Thoracic aorta (tissue), 2 donors: ENCODE measurements around the gene ENO2. TPM values are rescaled to one million over a fixed set of nuclear protein-coding genes. Genes with fewer than 3 reads are reported as not detected.
"Not testable (repeated sequence)": the region's sequence is repeated elsewhere in the genome, so short reads cannot be mapped to it uniquely, and the experiment has no call there.

ENCODE experiments used
- ATAC-seq: fragments of 150-250 bp; one replicate; pipeline ENCODE4 v1.8.0; 2017; ENCODE audit warnings: low read depth; ENCODE audit not compliant: insufficient number of reproducible peaks, low FRiP score
- DNase-seq: peaks from one replicate; pipeline ENCODE4 v3.0.0-alpha.2; 2020; ENCODE audit warnings: low spot score
- H3K27ac ChIP-seq, 2 donors: fragments of 200-600 bp; sonication (generic); 1 replicate in 1 of 2; 2 replicates in 1 of 2; pipeline ENCODE4 v1.5.1; 2016; ENCODE audit warnings: mild to moderate bottlenecking in 2 of 2, moderate library complexity in 2 of 2
- H3K27me3 ChIP-seq: fragments of 200-600 bp; sonication (generic); replicated peaks from 2 replicates; pipeline ENCODE4 v1.6.0; 2016; ENCODE audit warnings: mild to moderate bottlenecking; ENCODE audit not compliant: insufficient read depth
- H3K36me3 ChIP-seq: fragments of 200-600 bp; sonication (generic); one replicate; pipeline ENCODE4 v1.5.1; 2016
- H3K4me1 ChIP-seq, 2 donors: fragments of 200-600 bp; sonication (generic); 1 replicate in 1 of 2; 2 replicates in 1 of 2; pipeline versions ENCODE4 v1.5.1 to v1.6.0; 2016; ENCODE audit warnings: low read depth in 2 of 2, mild to moderate bottlenecking in 1 of 2; ENCODE audit not compliant: control insufficient read depth in 1 of 2
- H3K4me3 ChIP-seq: fragments of 200-600 bp; sonication (generic); 2 replicates; pipeline ENCODE4 v1.5.1; 2016; ENCODE audit warnings: mild to moderate bottlenecking
- H3K9me3 ChIP-seq: fragments of 200-600 bp; sonication (generic); 2 replicates; pipeline ENCODE4 v1.5.1; 2016
- CTCF ChIP-seq: fragments of 200-600 bp; sonication (generic); IDR thresholded peaks from one replicate; pipeline ENCODE4 v1.5.1; 2019; ENCODE audit warnings: antibody characterized with exemption
- total RNA-seq, 2 donors: library from RNA; depleted of rRNA; stranded (reverse); fragments of >200 nt; gene quantifications; one replicate each; pipeline versions ENCODE4 v1.1.0 to v1.2.3, GENCODE V29; 2016

The ENO2 gene
- total RNA-seq, 2 donors from 2014 or later: 53.6 to 57.9 TPM

DNA sequence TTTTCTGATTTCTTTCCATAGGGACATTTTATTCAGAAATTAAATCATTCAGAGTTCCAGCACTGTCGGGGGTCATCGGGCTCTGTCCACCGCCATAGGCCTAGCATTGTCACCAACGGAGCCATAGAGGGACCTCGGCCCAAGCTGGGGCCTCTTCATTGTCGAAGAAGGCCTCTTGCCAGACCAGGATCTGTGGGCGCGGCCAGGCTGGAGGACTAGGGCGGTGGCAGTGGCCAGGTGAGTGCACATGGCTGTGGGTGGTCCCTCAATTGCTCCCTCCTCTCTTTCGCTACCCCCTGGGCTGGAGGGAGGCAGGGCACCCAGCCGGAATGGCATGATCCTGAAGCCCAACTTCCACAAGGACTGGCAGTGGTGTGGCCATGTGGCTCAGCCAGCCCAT is 30.7 kb upstream of the ENO2 start:
- ATAC-seq (no peak), DNase-seq (no peak)
- Histone ChIP-seq H3K27ac (no peak overlapping the region), H3K36me3 (peaks cover 13% of the 10 kb centered on the region), H3K4me3 (no peak overlapping the region), H3K9me3 (no peaks in the 10 kb centered on the region), H3K4me1 (no peaks in the 10 kb centered on the region), H3K27me3 (no peaks in the 10 kb centered on the region)
- TF ChIP-seq CTCF: no peak

DNA sequence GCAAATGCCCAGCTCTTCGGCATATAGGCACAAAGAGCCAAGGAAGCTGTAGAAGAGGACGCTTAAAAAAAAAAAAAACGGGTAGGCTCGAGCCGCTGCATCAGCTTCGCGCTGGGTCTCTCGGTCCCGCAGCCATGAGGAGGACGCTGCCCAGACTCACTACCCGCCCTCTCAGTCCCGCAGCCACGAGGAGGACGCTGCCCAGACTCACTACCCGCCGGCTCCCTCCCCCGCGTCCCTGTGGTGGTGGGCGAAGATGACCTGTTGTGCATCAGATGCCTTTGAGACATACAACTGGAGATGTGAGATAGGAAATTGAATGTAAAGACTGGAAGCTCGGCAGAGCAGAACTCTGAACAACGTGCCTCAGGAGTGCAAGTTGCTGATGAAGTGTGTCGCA is 29.8 kb upstream of the ENO2 start:
- H3K36me3 ChIP-seq: peaks cover 13% of the 10 kb centered on the region
- no peak for DNase-seq
- ATAC-seq: no peak
- no peaks in the 10 kb centered on the region for H3K9me3 ChIP-seq
- H3K4me3 ChIP-seq: no peak overlapping the region
- no peak overlapping the region for H3K27ac ChIP-seq
- no peaks in the 10 kb centered on the region for H3K27me3 ChIP-seq
- TF ChIP-seq CTCF: no peak
- no peaks in the 10 kb centered on the region for H3K4me1 ChIP-seq

DNA sequence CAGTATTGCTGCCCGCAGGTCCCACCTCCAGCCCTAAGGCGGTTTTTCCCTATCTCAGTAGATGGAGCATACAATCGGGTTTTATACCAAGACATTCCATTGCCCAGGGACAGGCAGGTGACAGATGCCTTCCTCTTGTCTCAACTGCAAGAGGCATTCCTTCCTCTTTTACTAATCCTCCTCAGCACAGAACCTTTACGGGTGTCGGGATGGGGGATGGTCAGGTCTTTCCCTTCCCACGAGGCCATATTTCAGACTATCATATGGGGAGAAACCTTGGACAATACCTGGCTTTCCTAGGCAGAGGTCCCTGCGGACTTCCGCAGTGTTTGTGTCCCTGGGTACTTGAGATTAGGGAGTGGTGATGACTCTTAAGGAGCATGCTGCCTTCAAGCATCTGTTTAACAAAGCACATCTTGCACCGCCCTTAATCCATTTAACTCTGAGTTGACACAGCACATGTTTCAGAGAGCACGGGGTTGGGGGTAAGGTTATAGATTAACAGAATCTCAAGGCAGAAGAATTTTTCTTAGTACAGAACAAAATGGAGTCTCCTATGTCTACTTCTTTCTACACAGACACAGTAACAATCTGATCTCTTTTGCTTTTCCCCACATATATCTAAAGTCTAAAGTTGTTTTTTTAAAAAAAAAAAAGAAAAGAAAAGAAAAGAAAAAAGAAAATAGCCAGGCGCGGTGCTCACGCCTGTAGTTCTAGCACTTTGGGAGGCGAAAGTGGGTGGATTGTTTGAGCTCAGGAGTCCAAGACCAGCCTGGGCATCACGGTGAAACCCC is 28.0 kb upstream of the ENO2 start:
- H3K9me3 ChIP-seq, DNase-seq, H3K27ac ChIP-seq, H3K4me3 ChIP-seq, H3K27me3 ChIP-seq, H3K4me1 ChIP-seq, ATAC-seq: not testable (repeated sequence)
- peaks cover 13% of the 10 kb centered on the region for H3K36me3 ChIP-seq

- Histone ChIP-seq H3K36me3 (peaks cover 13% of the 10 kb centered on the region), H3K27me3 (no peaks in the 10 kb centered on the region), H3K27ac (no peak overlapping the region), H3K4me3 (no peak overlapping the region), H3K4me1 (peaks cover 4 to 17% of the 10 kb centered on the region in 2 donors), H3K9me3 (no peaks in the 10 kb centered on the region)
- ATAC-seq: no peak
- DNase-seq: no peak
- TF ChIP-seq CTCF: no peak
Observed at GRCh38 chr12:6887460-6887859, 26.9 kb upstream of the ENO2 start.

DNA sequence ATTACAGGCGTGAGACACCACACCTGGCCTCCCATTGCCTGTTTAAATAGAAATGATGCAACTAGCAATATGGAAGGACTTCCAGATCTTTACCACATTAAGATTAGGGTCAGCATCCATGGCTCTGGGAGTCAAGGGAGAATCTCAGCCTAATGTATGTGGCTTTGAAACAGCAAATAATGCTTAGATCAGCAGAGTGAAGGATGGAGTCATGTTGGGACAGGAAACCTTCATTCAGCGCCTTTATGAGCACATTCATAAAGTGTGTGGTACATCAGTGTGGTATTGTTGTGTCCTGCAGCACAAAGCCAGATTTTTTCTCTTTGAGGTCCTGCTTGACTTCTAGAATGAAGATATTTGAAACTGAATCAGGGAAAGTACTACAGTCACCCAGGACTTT is 26.0 kb upstream of the ENO2 start:
- Histone ChIP-seq H3K4me3 (no peak overlapping the region), H3K27me3 (no peaks in the 10 kb centered on the region), H3K4me1 (peaks cover 4 to 17% of the 10 kb centered on the region in 2 donors), H3K9me3 (no peaks in the 10 kb centered on the region), H3K36me3 (peaks cover 13% of the 10 kb centered on the region), H3K27ac (no peak overlapping the region)
- no peak for TF ChIP-seq CTCF
- no peak for DNase-seq
- ATAC-seq: no peak

- not testable (repeated sequence) for H3K9me3 ChIP-seq, H3K27me3 ChIP-seq, H3K4me3 ChIP-seq, H3K36me3 ChIP-seq, H3K27ac ChIP-seq, DNase-seq, ATAC-seq
- H3K4me1 ChIP-seq: peaks cover 4 to 17% of the 10 kb centered on the region in 2 donors
Observed at GRCh38 chr12:6888794-6889193, 25.6 kb upstream of the ENO2 start.

GRCh38 chr12:6889775-6890573 is 24.4 kb upstream of the ENO2 start:
- H3K36me3 ChIP-seq, DNase-seq, H3K9me3 ChIP-seq, H3K4me3 ChIP-seq, ATAC-seq, H3K27me3 ChIP-seq: not testable (repeated sequence)
- Histone ChIP-seq H3K27ac (peak overlapping the region; percentile 81 to 93), H3K4me1 (peaks cover 4 to 17% of the 10 kb centered on the region in 2 donors)
